HS-5 (cell line): ENCODE measurements around the gene RPS6KB2.

Source experiments
- DNase-seq: peaks from one replicate; pipeline ENCODE4 v3.0.0-alpha.2; 2012; ENCODE audit warnings: low read depth

RPS6KB2 gene

GRCh38 chr11:67429722-67430121 lies 1.4 kb downstream of the RPS6KB2 start:
- no peak for DNase-seq

DNA sequence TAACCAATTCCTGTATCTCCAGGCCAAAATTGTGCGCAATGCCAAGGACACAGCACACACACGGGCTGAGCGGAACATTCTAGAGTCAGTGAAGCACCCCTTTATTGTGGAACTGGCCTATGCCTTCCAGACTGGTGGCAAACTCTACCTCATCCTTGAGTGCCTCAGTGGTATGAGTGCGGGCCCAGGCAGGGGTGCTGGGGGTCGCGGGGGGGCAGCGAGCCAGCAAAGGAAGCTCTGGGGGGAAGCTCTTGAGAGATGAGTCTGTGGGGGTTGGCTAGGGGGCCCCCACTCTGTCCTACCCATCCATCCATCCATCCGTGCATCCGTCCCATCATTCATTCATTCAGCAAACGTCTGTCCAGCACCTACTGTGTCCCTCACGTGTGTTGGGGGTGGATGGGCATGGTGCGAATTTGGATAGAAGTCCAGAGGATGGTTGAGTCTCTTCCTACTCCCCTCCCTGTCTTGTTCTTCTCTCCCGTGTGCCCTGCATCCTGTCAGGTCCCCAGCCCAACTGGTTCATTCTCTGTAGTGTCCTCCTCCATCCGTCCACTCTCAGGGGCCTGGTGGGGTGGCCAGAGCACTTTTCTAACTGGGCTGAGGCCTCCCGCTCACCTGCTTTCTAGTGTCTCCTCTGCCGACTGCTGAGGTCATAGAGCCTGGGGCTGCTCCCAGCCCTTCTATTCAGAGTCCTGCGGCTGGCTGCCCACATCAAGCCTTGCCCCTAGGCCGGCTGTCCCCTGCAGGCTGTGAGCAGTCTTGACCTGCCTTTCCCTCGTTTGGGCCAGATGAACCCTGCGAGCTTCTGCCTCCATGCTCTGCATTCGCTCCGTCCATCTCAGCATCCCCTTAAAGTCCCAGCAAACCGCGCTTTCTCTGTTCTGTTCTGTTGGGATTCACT lies 3.3 kb downstream of the RPS6KB2 start:
- no peak for DNase-seq

DNA sequence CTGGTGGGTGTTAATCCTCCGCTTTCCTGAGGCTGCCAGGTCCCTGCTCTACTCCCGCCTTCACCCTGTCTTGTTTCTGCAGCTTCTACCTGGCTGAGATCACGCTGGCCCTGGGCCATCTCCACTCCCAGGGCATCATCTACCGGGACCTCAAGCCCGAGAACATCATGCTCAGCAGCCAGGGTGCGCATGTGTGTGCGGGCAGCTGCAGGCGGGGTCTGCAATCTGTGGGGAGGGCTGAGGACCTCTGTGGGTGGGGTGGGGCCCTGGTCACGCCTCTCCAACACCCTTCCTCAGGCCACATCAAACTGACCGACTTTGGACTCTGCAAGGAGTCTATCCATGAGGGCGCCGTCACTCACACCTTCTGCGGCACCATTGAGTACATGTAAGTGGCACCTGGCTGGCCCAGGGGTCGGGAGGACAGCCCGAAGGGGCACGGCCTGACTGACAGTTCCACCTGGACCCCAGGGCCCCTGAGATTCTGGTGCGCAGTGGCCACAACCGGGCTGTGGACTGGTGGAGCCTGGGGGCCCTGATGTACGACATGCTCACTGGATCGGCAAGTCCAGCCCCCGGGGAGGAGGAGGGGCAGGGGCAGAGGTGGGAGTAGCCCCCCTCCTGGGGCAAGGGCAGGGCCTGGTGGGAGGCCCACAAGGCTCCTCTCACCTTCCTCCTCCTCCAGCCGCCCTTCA lies 4.5 kb downstream of the RPS6KB2 start:
- no peak for DNase-seq

DNA sequence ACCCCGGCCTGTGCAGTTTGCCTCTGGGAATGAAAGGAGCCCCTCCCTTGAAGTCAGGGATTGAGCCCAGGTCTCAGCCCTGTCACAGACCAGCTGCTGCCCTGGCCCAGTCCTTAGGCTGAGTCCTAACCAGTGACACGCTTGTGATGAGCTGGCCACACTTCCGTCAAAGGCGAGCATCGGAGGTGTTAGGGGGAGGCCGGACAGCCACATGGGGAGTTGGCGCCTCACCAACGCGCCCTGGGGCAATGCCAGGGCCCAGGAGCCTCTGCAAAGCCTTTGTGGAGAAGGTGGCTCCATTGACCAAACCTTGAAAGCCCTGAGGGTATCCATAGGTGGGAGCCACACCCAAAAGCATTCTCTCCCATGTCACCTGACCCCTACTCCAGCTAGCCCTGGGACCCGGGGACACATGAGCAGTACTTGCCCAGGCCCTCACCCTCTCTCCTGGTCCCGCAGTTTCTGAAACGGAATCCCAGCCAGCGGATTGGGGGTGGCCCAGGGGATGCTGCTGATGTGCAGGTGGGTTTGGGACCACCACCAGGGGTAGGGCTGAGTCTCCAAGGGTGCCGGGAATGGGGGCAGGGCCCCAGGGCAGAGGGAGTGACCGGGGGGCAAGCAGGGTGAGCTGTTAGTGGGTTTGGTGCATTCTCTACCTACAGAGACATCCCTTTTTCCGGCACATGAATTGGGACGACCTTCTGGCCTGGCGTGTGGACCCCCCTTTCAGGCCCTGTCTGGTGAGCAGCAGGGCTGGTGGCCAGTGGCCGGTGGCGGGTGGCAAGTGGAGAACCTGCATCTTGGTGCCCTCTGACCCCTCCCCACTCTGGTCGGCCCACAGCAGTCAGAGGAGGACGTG lies 5.5 kb downstream of the RPS6KB2 start:
- DNase-seq: no peak

GRCh38 chr11:67434395-67434881 lies 6.1 kb downstream of the RPS6KB2 start:
- DNase-seq: no peak

- DNase-seq: no peak
Observed at GRCh38 chr11:67435031-67435726, 6.9 kb downstream of the RPS6KB2 start.

DNA sequence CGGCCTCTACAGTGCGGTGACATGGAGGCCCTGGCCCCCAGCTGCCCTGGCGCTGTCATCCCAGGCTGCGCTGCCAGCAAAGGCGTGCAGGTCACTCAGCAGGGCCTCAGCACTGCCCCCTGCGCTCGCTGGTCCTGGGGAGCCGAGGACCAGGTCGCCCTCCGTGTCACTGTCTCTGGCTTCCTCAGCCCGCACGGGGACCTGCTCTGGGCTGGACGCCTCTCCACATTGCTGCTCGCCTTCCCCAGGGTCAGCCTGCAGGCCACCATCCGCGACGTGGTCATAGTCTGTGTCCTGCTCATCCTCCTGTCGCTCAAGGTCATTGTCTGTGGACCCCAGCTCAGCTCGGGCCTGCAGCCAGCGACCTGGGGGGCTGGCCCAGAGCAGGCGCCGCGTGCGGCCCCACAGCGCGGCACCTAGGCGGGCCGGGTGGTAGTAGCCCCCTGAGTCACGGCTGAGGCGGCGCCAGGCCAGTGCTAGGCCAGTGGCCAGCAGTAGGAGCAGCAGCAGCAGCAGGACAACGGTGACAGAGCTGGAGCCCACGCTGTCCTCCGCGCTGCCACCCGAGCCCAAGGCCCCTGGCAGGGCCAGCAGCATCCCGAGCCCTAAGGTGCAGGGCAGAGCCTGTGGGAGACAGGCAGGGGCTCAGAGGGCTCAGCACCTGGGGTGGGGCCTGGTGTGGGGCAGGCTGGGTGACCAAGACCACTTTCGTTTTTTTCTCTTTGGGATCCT lies 7.6 kb downstream of the RPS6KB2 start:
- no peak for DNase-seq

DNA sequence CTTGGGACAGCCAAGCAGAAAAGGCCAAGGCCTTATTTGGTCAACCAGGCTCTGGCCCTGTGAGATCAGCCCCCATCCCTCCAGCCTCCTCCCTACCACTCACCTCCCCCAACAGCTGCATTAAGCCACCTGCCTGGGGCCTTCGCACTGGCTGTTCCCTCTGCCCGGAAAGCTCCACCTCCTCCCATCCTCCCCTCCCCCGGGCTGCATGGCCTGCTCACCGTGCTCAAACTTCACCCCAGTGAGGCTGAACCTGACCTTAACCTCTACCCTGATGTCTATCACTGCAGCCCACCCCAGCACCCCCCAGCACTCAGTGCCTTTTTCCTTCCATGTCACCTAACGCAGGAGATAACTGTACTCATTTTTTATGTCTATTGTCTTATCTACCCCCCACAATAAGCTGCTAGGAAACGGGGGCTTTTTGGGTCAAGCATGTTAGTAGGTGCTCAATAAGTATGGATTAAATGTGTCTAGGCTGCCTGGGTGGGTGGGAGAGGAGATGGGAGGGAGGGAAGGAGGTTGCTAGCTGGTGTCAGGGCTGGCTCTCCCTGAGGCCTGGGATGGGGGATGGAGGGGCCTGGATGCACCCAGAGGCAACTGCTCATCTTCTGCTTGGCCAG lies 8.3 kb downstream of the RPS6KB2 start:
- no peak for DNase-seq

- no peak for DNase-seq
Observed at GRCh38 chr11:67437082-67437808, 9.0 kb downstream of the RPS6KB2 start, which contains the start of gene PTPRCAP. TSS of gene PTPRCAP (minus strand) at chr11:67437682. CDS start at chr11:67437619, 63 bp downstream.

DNA sequence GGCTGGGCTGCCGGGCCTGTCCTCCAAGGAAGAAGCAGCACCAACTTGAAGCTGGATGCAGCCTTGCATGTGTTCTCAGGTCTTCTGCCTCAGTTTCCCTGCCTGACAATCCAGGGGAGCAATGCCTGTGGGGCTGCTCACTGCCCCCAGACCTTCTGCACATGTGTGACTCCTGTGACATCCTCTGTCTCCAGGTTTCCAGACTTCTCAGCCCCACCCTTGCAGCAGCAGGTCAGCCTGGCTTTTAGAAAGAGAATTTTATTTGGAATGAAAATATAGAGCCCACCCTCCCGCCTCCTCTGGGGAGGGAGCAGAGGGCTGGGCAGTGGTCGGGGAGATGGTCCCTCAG lies 9.5 kb downstream of the RPS6KB2 start:
- DNase-seq: no peak

GRCh38 chr11:67438158-67438902 lies 10.0 kb downstream of the RPS6KB2 start:
- DNase-seq: no peak

GRCh38 chr11:67439321-67440228 lies 11.3 kb downstream of the RPS6KB2 start:
- no peak for DNase-seq

- DNase-seq: no peak
Observed at GRCh38 chr11:67440229-67441097, 12.2 kb downstream of the RPS6KB2 start.

GRCh38 chr11:67441098-67441563 lies 12.8 kb downstream of the RPS6KB2 start:
- DNase-seq: no peak

DNA sequence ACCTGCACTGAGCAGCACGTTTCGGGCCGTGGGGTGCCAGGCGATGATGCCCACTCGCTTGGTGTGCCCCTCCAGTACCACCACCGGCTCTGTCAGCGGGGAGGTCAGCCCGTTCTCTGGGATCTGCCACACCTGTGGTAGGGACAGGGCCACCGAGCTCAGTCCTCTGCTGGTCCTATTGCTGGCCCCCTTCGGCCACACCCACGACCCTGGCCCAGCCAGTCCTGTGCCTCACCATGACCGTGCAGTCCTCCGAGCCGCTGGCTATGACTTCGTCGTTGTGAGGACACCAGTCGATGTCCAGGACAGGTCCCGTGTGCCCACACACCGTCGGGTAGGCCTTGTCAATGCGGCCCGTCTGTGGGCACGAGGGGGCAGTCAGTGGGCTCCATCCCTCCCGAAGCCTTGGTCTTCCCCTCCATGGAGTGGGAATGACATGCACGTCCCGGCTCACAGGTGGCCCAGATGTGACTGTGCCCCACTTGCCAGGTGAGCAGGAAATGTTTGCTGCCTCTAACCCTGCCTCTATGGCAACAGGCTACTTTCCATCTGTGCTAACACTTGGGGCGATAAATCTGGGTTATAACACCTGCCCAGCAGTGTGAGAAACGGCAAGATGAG lies 13.5 kb downstream of the RPS6KB2 start:
- no peak for DNase-seq
